ENCODE data around the gene UIMC1.

Gene UIMC1

GRCh38 chr5:176901260-176902101, 105.1 kb downstream of the UIMC1 start:
- no peak for DNase-seq

- DNase-seq, result no peak
Observed at GRCh38 chr5:176900780-176901204, 105.8 kb downstream of the UIMC1 start.

DNA sequence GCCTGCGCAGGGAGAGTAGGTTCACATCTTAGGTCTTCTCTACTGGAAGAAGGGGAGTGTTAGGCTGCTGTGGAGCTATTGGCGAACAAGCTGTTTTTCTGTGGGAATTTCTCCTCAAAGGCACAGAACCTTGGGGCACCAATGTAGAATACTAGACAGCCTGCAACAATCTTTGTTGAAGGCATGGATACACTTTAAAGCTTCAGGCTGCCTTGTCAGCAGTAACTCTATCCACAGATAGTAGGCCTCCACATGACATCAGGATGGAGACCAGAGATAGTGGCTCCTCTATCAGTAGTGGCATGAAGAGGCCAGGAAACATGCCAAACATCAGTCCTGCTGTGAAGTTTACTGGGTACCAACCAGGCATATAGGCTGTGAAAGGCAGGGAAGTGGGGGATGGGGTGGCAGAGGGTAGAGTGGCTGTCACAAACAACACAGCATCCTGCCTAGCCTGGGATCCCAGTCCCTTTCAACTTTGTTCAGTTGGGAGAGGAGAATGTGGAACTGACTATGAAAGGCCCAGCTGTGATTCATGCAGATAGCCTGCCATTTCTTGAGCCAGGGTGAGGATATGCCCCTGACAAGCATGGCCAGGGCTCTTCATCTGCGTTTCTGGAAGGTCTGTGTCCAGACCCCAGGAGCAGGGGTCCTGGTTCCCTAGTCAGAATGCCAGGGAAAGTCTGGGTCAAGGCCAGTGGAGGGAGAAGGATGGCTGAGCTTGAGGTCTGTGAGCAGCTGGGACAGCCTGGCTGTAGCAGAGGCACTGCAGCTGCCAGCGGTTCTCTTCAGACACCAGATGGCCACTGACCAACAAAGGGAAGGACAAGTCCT, 106.4 kb downstream of the UIMC1 start:
- DNase-seq, result no peak

DNA sequence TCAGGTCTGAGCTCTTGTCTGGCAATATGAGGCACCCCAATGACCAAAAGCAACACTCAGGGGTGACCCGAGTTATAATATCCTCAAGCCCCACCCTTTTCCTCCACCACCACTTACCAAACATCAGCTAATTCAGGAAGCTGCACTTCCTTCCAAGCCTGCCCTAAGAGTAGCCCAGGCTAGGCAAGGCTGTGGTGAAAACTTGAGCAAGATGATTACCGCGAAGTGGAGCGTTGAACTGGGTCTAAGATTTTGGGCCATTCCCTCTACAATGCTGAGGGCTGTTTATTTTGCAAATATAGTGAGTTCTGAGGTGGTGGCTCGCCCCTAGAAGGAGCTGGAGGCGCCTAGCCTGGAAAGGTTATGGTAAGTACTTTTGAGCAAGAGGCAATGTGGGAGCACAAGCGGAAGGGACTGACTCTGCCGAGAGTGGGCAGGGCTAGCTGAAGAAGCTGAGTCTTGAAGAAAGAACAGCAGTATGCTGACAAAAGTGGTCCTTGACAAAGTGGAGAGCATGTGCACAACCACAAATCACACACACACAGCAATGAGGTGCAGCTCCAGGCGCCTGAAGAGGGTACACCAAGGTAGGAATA, 107.2 kb downstream of the UIMC1 start, which contains the start of gene HK3:
HK3 (minus strand) TSS at position 51 of the 596 bp plus-strand sequence. CDS start 3,187 bp downstream, outside the sequence.
- no peak for DNase-seq

DNA sequence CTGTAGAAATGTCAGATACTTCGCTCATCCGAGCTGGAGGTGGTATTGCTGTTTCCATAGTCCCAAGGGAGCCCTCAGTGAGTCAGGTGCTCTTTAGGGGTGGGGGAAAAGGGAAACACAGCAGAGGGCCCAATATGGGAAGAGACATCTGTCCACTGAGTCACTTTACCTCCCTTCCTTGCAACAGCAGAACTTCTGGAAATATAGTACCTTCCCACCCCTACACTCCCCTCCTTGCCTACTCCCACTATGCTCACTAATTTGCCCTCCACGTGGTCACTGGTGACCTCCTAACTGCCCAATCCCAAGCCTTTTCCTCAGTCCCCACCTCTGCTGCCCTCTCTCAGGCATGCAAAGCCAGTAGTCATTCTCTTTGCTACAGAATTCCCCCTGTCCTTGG, 109.3 kb downstream of the UIMC1 start:
- no peak for DNase-seq

DNA sequence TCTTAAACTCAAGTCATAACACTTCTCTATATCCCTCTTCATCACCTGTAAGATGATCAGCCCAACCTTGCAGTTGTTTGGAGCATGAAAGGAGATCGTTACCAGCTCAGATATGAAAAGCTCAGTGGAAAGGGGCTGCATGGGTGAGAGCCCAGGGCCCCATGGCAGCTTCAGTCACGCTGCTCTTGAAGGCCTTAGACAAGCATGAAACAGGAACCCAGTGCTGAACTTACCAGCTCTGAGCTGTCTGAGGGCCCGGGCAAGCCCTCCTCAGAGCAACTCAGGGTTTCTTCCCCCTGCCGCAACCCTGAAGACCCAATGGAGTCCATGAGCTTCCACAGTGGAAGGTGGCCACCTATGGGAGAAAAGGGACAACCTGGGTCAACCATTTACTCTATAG, 110.7 kb downstream of the UIMC1 start:
- DNase-seq, result no peak

DNA sequence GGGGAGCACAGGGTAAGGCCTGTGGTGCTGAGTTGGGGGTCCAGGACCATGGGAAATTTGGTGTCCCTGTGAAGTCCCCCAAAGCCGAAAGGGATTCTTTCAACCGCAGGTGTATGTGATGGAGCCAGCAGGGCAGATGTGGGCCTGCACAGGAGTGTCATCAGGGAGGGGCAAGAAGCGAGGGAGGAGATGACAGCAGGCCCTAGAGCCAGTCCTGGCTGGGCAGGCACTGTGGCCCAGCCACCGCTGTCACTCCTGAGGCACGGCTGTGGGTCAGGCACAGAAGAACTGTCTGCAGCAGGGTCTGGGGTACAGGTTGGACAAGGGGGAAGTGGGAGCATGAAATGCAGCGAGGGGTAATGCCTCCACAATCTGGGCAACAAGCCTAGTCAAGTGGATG, 112.3 kb downstream of the UIMC1 start:
- no peak for DNase-seq

GRCh38 chr5:176892663-176893062, 113.9 kb downstream of the UIMC1 start:
- no peak for DNase-seq

GRCh38 chr5:176891331-176891958, 115.1 kb downstream of the UIMC1 start:
- no peak for DNase-seq

DNA sequence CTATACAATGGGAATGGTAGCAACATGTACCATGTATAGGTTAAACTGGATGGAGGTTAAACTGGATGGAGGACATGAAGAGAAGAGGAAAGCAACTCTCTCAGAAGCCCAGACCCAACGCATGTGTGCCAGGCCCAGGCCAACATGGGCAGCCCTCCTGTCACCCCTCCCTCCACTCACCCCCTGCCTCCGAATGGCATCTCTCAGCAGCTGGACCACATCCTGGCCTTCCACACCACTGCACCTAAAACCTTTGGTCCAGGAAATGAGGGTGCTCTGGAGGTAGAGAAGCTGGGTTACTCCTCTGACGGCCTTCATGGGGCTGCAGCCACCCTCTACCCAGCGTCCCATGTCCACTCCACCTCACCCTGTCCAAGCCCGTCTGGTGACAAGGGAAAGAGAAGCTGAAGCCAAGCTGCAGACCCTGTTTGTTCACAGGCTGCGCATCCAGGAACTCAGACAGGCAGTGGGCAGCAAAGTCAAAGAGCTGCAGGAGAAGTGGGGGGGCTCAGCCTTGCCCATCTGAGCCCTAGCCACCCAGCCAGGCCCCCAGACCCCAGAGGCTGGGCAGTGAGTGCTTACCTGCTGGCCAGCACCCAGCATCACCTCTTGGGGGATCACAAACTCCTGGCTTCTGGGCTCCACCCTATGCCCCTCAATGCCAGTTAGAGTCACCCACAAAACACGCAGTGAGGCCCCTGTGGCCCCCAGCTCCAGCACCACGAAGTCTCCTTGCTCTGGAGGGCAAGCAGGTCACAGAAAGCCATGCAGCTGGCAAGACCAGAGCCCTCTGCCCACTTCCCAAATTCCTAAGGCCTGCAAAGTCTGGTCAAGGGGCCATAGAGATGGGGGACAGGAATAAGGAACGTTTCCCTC, 115.9 kb downstream of the UIMC1 start:
- no peak for DNase-seq

DNA sequence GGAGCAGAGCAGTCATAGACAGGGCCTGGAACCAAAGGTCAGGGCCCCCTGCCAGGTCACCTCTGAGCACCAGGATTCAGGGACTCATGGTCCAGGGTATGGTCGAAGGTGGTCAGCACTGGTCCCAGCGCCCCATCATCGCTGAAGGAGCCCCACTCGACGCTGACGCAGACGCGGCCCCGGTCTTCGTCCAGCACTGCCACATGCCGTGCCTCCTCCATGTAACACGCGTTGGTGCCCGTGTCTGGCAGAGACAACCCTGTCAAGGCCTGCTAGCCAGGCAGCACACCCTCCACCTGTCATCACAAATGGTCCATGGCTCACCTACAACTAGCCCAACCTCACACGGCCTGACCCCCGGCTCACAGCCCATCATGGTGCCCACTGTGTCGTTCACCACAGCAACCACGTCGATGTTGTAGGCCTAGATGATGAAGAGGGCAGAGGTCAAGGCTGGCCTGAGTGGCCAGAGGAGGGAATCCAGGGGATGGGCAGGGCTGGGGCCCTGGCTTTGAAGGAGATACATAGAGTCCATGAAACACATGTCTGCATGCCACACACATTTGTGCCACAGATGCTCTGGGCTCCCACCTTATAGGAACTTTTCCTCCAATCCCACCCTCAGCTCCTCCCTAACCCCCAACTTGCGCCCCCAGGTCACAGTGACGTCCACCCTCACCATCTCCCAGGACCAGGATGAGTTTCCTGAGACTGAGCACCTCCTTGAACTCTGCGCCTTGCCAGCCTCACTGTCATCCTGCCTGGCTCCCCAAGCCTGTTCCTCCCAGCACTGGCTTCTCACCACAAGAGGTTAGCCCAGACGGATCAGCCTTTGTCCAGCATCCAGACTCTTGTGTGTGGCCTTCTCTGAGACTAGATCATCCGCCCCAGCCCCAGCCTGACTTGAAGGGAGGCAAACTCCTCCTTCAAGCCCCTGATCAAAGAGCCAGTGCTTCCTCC, 117.0 kb downstream of the UIMC1 start:
- no peak for DNase-seq

- DNase-seq, result no peak
Observed at GRCh38 chr5:176888865-176889165, 117.8 kb downstream of the UIMC1 start.

DNA sequence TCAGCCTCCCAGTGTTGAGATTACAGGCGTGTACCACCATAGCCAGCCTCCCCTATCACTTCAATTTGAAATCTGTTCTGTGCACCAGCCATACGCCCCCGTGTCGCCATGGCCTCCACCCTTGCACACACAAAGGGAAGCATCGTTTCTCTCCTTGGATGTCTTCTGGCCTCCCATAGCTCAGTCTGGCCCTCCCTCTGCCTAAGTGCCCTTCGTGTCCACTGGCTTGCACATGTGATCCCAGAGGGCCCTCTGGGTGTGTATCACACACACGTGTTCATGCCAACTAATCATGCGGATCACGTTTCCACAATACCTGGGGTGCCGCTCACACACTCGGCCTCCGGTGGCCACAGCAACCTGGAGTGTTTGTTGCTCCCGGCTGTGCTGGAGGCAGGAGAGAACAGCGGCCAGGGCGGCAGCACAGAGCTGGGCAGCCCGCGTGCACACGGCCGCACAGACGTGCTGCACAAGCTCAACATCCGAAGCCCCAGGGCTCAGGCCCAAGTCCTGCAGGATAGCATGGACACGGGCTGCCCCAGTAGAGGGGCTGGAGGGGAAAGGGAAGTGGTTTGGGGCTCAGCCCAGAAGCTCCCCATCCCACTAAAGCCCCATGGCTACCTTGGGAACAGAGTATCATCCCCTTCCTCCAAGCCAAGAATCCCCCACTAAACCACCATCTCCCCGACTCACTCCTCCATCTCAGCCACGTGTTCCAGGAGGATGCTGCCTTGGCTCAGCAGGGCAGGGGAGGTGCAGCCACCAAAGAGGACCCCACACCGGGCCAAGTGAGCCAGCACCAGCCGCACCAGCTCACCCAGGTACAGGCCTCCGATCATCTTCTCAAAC, 118.3 kb downstream of the UIMC1 start:
- no peak for DNase-seq

DNA sequence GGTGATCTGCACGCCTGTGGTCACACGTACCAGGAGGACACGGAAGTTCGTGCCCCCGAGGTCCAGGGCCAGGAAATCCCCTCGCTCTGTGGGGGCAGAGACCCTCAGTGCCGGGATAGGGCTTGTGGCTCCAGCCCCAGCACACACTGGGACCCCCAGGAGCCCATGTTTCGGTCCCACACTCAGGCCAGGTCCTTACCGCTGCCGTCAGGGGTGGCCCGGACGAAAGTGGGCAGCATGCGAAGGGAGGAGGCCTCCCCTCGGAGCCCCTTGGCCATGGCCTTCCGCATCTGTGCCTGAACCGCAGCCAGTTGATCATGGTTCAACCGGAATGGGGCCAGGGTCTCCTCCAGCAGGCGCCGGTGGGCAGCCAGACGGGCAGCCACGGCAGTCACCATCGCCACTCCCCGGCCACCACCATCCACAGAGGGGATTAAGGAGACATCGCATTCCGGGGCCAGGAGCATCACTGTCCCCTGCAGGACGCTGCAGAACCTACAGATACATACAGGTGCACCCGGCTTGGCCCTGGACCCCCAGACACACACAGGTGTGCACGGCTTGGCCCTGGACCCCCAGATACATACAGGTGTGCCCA, 119.2 kb downstream of the UIMC1 start:
- no peak for DNase-seq

DNA sequence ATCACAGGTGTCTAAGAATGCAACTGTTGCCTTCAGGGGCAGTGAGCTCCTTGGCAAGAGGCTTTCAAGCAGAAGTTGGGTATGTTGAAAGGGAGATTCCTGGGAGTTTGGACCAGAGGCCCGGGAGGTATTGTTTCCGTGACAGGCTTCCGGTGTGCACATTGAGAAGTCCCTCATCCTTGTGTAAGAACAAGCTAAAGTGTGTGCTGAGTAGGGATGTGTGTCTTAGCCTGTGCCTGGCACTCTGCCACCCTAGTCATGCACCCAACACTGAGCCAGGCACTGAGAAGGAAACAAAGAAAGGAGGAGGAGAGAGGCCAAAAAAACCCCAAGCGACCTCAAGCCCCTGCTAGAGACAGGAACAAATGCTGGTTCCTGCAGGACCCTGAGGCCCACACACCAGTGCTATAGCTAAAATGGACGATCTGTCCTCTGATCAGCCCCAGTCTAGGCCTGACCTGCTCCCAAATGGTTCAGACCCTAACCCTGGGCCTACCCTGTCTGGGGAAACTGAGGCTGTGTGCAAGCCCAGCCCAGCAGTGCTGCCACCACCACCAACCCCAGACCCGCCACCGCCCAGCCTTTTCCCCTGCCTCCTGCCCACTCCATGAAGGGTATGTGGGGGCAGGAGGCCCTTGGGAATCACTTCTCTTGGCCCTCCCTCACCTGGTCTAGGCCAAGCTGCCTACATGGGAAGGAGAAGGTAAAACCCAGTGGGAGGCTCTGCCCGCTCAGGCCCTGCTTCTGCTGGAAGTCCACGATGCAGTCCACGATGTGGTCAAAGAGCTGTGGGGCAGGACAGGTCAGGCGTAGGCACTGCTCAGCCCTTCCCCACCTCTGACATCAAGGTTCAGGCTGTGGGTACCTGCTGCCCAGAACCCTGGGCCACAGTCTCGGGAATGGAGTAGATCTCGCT, 120.0 kb downstream of the UIMC1 start:
- DNase-seq, result no peak

- DNase-seq, result no peak
Observed at GRCh38 chr5:176884571-176884890, 122.0 kb downstream of the UIMC1 start.

- DNase-seq, result no peak
Observed at GRCh38 chr5:176883700-176884570, 122.6 kb downstream of the UIMC1 start.

DNA sequence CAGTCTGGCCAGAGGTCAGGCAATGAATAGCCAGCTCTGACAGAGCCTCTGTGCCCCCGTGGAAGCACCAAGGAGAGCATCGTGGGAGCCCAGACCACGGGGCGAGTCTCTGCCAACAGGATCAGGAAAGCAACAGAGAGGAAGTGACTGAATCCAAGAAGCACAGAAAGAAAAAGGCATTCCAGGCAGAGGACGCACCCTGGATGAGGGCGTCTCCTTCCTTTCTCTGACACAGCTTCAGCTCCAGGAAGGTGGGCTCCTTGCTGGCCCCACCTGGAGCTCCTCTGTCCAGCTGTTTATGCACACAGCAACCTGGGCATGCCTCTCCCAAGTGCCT, 124.0 kb downstream of the UIMC1 start:
- DNase-seq, result no peak

Measured in activated effector memory CD4-positive, alpha-beta T cell treated with Interleukin-2 at 50 U/mL for 16 hours (primary cell).